ENCODE data around the gene PARD3.

The PARD3 gene

DNA sequence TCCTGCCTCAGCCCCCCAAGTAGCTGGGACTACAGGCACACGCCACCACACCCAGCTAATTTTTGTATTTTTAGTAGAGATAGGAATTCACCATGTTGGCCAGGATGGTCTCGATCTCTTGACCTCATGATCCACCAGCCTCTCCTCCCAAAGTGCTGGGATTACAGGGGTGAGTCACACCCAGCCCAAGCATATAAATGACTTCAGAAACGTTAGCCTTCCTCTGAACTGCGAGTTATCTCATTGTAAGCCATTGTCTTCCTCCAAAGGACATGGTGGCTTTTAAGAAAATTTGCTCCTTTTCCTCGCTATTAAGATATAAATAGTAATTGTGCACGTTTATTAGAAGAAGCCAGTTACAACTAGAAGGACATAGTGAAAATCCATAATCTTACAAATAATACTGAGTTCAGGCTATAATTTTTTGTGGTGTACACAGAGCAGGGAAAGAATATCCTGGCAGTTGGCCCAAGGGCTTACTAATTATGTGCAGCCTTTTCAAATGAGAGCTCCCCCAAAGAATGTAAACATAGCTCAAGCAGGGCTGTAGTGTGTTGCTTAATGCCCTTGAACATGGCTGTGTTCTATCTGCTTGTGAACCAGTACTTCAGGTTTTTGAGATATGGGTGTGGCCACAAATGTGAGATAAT, 495.8 kb downstream of the PARD3 start:
- peak; percentile 81 for DNase-seq

DNA sequence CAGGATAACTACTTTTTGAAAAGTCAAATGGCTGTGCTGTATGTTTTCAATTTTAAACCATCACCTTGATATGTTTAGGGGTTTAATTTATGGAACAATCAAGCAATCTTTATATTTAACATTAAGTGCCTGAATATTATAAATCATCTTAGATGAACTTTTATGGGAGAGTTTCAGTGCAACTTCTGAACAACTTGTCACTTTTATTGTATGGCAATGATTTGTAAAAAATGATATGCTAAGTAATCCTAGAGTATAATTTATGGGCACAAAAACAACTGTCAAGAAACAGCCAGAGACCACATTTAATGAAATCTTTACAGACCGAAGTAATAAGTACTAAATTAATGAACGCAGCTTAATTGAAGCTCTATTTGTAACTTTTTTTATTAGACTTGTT, 498.9 kb downstream of the PARD3 start:
- no peak for DNase-seq

DNA sequence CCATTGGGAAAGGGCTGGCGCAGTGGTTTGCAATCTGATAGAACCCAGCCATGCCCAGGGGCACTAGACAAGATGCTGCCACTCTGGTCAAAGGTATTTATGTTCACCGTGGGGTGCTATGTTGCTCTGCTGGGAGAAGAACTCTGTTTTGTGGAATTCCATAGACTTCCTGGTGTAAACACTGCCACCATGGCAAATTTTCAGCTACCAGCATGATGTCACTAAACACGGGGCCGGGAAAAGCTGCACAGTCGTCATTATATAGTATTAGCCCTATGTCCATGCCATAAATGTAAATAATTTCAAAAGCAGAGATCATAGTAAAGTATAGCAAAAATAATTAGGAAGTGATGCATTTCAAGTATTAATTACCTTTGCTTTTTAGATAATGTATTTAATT, 500.6 kb downstream of the PARD3 start:
- DNase-seq: no peak

DNA sequence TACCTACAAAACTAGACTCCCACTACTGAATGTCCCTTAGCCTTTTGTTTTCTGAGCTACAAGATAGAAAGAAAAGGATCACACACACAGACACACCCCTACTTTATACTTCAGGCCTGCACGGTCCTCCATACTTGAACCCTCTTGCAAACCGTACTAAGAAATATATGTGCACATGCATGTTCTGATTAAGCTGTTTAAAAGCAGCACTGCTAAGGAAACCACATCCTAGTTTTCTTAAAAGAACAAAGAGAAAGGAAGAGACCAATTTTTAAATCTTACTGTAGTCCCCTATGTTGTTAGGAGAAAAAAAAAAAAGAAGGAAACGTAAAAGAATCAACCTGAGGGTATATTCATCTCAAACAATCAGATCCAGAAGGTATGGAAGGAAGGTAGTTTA, 501.2 kb downstream of the PARD3 start:
- no peak for DNase-seq

DNA sequence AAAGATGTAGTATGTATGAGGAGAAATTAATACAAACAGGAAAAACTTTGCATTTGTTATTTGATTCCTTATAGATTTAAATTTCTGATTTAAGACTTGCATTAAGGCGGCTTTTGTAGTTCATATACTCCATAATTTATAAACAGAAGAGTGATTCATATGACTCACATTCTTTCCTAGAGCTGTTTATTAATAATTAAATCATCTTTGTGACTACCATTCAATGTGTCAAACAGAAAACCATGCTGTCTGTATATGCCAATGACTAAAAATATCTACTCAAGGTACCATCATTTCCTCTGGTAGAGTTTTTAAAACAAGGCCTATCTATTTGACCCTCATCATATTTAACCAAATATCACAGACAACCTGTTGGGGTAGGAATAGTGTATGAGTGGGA, 501.7 kb downstream of the PARD3 start:
- DNase-seq: no peak

DNA sequence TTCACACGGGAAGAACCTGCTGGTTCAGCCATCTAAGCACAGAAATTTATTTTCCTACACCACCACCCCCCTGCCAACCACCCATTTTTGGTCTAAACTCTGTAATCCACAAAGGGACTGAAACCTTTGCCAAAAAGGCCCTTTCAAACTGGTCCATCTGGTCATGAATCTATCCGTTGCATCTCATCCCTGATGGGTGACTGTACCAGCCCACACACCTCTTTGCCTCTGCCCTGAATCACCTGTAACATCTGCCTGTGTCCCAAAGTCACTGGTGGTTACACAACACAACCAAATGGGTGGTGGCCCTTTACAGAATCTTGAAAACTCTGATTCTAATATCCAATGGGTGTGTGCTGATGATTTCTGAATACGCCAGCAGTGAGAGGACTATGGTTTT, 503.4 kb downstream of the PARD3 start:
- no peak for DNase-seq

DNA sequence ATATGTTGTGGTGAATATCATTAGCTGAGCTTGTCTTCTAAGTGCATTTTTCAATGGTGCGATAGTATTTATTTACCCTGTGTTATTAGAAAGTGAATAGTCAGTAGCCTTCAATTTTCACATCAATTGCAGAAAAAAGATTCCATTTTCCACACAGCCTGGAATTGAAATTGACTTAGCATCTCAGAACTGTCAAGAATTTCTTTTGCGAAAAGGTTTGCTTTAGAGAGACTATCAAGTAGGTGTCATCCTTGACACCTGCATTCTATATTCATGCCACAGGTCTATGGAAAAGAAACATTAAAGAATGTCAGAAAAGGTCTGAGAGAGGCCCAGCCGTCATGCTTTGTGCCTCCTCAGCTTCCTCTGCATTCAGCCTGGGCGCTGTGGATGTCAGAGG, 504.9 kb downstream of the PARD3 start:
- DNase-seq: no peak

DNA sequence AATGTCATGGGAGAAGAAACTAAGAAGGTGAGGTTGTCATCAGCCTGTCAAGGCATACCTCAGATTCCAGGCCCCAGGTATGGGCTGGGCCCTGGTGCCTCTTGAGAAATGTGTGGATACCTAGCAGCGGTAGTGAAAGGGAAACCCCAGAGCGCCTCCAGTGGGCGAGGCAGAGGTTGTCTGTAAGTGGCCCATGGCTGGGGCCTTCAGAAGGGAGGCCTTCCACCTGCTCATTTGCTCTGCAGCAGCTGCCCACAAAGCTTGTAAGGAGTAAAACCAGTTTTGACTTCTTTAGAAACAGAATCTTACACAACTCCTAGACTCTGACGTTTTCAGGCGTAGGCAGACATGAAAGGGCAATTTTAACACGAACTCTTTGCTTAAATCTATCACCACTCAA, 509.9 kb downstream of the PARD3 start:
- DNase-seq: no peak

DNA sequence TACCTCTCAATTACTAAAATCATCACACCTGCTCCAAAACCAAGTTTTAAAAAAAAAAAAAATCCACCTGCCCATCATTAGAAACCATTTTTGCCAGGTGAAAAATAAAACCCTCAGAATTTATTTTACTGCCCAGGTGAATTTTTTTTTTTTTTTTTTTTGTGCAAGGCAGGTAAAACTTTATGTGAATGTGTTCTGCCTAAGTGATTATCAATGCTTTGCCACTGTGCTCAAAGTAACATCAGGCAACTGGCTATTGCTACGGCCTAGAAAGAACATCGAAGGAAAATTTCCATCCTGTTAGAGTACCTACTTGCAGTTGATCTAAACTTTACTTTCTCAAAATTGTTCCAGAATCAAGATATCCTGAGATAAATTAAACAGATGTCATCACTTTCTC, 512.1 kb downstream of the PARD3 start:
- DNase-seq: no peak

DNA sequence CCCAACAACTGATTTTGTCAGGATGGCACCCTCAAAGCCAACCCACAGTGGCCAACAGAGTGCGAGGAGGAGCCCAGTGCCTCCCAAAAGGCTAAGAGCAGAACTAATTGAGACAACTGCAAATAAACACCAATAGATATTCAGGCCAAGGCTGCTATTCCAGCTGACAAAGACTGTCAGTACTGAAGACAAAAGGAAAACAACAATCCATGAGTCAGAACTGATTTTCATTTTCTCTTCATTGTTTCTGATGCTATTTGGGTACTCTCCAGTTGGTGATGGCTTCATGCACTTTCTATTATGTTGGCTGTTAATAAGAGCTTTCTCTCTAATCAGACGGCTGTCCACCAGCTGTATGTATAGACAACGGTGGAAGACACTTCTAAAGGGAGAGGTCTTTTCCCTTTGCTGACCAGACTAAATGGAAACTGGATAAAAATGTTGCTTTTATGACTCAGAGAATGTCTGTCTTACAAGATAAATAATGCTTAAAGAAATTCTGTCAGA, 515.9 kb downstream of the PARD3 start:
- DNase-seq: no peak

DNA sequence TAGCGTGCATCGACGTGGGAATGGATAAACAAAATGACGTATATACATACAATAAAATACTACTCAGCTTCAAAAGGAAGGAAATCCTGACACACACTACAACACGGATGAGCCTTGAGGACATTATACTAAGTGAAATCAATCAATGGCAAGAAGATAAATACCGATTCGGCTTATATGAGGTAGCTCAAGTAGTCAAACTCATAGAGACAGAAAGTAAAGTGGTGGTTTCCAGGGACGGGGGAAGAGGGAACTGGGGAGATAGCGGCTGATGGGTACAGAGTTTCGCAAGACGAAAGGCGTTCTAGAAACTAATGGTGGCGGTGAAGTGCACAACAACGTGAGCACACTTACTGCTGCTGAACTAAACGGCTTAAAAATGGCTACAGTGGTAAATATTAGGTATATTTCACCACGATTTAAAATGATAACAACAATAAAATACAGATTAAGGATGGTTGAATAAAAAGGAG, 516.7 kb downstream of the PARD3 start:
- no peak for DNase-seq

DNA sequence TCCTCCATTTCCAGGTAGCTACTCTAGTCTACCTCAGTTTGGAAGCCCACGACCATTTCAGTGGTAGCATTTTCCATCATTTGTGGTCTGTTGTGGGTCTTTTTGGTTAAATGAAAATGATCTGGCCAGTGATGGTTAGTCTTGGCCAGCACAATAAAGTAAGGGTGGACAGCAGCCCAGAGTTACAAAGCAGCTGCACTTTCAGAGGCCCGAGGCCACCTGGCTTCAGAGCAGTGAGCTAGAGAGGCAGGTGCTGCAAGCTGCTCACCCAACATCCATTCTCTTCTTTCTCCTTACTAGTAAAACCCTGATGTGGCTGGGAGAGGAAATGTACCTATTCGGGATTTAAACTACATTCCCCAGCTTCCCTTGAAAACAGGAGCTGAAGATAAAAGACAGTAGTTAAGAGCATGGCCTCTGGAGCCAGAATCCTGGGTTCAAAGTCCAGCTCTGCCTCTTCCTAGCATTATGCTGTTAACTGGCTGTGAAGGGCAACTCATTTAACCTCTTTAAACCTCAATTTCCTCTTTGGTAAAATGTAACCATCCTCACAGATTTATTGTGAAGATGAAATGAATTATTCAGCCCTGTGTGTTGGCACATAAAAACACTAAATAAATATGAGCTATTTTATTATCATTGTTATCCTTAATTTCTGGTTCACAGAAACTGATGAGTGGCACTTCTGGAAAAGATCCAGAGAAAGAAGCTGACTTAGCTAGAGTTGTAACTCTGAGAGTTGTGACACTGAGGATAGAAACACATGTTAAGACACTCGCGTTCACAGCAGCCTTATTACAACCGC, 517.4 kb downstream of the PARD3 start:
- no peak for DNase-seq

DNA sequence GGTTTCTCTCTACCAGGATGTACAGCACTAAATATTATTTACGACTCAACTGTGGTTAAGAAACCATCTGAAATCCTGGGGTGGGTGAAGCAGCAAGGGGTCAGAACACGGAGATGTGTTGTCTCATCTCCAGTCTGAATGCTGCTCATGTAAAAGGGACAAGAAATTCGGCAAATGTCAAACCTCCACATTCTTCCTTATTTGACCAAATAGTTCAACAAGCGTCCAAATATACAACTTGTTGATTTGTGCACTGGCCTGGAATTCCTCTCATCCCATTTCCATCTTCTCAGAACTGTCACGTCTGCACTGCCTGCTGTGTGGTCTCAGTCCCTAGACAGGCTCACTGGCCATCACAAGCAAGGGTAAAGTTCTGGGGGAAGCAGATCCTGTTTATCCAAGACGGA, 520.0 kb downstream of the PARD3 start:
- no peak for DNase-seq

DNA sequence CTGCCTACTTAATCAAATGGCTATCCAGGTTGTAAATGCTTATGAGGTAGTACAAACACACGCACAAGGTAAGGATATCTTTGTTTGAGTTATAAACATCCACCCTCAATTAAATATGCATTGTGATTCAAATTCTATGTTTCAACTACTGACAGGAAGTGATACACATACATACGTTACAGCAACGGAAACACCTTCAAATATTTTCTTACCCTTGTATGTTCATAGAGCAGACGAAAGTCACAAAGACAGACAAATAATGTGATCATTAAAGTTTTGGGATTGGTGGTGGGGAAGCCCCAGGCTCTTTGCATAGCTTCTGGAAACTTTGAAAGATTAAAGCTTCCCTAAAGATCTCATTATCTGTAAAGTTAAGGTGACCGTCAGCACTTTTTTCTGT, 521.0 kb downstream of the PARD3 start:
- no peak for DNase-seq

DNA sequence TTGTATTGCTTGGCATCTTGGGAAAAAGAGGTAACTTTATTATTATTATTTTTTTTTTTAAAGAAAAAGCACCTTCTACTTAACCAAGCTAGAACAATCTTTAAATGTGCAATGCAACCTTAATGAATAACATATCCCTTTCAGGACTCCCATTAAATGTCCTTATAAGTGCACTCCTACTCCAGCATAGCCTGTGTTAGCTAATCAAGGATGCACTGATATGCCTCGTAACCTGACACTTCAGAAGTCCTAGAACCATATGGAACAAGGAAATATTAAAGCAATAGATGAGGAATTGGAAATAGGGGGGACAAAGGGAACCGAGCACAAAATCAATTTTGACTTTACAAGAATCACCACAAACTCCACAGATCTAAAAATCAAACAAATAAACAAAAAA, 522.4 kb downstream of the PARD3 start:
- DNase-seq: no peak

DNA sequence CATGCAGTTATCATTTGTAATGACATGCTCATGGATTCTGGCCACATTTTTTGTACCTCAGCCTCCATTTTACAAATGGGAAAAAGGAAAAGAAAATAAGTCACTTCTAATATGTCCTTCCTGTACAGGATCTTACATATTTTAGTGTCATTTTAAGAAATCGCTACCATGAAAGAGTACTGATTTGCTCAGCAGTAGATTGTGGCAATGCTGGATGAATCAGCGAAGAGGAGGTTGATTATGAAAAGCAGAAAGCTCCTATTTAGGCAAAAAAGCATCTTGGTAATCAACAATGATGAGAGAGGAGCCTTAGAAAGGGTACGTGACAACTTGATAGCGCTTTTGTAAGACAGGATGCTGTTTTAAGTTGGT, 522.9 kb downstream of the PARD3 start:
- no peak for DNase-seq

DNA sequence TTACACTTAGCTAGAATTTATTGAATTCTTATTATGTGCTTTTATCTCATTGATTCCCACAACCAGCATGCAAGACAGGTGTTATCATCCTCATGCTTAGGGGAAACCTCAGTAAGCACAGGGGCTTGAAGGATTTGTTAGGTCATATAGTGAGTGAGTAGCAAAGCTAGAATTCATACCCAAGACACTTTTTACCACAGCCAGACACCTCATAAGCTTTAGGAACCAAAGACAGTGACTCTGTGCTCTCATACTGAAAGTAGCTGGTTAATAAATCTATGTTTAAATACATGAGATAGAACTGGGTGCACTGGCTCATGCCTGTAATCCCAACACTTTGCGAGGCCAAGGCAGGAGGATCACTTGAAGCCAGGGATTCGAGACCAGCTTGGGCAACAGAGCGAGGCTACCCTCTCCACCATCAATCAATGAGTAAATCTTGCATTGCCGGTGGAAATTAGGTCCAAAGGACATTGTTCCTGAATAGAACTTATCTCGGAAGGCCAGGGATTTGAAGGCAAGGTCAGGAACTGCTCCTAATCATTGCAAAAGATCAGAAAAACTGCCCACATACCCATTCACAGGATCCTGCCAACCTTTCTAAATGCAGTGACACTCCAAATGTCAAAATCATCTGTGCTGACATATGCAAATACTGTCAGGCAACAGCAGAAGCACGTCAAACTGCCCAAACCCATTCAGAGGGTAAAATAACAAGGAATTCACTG, 523.5 kb downstream of the PARD3 start:
- no peak for DNase-seq

DNA sequence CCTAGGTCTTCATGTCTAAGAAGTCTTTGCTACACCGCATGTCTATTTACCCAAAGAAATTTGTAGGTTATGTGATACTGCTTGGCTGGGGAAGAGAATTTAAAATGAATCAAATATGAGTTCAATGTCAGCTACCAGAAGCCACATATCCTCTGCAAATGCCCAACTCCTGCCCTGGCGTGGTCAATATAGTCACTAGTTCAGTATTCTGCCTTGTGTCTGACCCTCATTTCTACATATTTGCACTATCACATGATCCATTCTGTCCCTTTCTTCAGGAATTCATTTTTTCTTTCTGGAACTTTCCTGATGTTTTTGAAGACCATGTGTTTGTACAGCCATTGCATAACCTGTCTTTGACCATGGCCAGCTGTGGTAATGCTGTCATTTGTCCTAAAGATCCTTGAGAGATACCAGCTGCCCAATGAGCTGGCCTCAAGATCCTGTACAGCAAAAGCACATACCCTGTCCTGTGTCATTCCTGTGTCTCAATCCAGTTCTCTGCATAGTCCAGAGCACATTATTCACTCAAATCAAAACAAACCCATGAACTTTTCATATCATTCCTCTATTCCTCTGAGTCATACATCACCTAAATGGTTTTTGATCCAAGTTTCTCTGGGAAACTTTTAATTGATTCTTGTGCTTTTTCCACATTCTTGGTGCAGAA, 524.5 kb downstream of the PARD3 start:
- no peak for DNase-seq

DNA sequence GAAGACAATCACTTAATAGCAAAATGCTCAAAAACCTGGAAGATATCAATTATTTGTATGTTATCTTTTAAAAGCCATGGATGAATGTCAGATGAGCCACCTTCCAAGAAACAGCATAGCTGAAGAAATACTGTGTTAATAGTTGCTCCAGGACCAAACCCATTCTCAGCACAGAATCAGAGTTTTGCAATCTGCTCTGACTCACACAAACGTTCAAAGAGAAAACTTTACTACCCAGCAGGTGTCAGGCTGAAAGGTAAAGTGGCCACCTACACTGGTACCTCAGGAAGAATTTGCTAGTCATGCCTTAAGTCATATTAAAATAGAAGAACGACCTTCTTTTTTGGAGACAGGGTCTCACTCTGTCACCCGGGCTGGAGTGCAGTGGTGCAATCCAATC, 526.5 kb downstream of the PARD3 start:
- DNase-seq: no peak

DNA sequence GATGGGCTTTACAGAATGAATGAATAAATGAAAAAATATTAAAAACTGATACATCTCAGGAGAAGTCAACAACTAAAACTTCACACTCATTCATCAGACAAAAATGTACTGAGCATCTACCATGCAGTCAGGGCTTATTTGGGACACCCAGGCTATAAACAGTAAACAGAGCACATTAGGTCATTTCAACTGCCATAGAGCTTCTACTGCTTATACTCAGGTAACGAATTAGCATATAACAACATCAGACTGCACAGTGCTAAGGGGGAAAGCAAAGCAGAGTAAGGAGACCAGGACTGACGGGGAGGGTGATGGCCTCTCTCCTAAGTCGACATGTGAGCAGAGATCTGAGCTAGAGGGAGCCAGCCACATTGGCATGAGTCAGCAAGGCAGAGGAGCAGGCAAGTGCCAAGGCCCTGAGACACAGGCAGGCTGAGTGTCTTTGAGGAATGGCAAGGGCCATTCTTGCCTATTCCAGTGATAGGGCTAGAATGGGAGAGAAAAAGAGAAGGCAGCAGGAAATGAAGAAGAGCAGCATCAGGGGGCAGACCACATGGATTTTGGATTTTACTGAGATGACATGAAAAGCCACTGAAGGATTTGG, 528.9 kb downstream of the PARD3 start:
- DNase-seq: no peak

DNA sequence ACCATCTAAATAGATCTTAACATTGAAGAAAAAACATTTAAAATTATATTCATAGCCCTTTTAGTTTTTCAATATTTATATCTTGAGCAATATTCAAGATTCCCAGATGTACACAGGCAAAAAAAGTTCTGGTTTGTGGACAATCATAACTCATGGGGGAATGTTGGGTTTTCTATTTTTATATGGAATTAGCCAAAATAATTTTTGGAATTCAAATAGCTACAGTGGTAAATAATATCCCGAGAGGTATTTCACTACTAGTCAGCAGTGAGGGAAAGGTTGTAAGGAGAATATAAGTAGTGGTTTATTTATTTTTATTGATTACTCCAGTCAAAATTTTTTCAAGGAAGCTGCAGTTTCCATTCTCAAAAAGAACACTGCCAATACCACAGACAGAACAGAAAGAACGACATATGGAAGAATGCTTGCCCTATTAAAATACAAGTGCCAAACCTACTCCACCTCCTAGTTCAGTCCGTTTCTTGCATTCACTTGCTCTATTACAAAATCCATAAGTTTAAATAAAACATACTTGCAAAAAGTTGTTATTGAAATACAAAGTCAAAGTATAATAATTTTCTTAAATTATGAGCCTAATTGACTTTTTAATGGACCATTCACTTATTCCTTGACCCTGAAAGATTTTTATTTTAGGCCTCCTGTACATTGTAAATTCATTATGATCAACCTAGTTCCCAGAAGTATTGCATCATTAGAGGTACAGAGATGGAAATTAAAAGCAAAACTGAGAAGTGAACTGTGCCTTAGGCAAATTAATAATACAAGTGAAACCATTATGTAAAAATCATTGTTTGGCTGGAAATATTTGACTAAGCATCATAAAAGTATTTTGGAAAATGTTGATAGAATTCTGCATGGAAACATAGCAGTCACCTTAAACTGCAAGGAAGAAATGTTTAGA, 533.2 kb downstream of the PARD3 start:
- no peak for DNase-seq
